NCI-H774 (cell line): Measurements from ENCODE around the gene SPON1.
"Not testable (repeated sequence)": the region's sequence is repeated elsewhere in the genome, so short reads cannot be mapped to it uniquely, and the experiment has no call there.

Experiments
- DNase-seq: peaks from one replicate; lab custom pipeline; 2025; lab: John Stamatoyannopoulos, UW

SPON1 gene

DNA sequence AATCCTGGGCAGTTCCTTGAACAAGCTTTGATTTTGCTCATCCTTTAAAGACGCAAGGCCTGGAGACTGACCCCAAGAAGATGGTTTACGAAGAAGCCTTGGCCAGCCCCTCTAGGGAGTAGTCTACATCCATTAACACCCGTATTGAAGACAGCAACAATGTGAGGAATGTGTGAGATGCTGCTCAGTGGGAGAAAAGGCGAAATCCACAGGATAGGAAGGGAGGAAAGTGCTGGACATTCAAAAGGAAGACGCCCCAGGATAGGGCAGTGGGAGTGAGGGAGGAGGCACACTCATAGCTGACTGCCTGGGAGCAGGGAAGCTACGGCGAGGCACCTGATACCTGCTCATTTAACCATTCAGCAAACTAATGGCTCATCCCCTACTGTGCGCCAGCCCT is 282.4 kb downstream of the SPON1 start:
- no peak for DNase-seq

DNA sequence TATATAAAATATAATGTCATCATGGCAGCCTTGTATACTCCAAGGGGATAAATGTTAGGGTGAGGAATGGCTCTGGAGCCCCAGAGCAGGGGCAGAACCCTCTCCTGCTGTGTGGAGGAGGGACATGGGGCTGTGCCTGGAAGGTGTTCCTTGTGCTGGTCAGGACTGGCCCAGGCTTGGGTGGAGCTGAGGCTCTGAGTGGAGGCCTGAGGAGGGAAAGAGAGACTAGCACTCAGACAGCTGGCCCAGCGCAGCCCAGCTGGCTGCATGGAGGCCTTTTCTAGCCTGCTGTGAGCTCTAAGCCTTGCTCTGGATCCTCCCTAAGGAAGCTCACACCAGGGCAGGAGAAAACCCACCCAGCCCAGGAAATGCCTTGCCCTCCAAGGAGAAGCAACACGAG is 282.9 kb downstream of the SPON1 start:
- no peak for DNase-seq

DNA sequence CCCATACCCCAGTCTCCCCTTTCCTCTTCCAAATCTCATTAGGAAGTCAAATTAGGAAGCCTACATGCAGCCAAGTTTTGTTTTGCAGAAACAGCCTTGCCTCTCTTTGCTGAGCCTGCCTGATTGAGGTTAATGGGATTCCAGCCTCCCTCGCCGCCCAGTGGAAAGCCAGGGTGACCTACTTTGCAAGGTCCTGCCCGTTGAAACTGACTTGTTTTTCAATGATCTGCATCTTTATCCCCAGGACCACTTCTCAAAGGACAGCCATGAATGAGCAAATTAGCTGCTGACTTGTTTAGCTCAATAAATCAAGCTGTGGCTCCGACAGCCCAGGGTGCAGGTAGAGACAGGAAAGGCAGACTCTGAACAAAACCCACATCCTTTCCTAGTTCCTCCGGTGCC is 286.1 kb downstream of the SPON1 start:
- no peak for DNase-seq

GRCh38 chr11:14249121-14249963 is 286.8 kb downstream of the SPON1 start:
- peak; percentile 59 for DNase-seq

DNA sequence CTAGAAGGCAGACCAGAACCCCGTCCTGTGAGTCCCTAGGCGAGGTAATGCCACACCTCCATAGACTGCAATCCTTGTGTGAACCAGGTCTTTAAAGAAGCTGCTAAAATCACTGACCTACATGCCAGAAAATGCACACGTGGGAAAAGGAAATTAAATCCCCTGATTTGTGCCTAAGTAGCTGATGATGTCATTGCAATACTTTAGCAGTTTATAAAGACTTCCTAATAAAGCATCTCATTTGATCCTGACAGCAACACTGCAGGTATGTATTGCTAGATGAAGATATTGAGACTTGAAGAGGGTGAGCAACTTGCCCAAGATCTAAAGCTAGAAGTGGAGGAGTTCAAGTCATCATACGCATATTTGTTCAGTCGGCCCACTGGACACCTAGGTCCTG is 289.2 kb downstream of the SPON1 start:
- no peak for DNase-seq

DNA sequence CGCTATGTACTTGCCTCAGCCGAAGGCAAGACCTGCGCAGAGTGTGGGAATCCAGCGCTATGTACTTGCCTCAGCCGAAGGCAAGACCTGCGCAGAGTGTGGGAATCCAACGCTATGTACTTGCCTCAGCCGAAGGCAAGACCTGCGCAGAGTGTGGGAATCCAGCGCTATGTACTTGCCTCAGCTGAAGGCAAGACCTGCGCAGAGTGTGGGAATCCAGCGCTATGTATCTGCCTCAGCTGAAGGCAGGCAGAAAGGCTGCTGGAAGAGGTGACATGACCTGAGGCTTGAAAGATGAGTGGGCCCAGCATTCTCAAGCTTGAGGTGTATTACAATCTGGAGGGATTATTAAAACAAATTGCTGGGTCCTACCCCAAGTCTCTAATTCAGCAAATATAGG is 290.0 kb downstream of the SPON1 start:
- not testable (repeated sequence) for DNase-seq

- no peak for DNase-seq
These were observed 290.9 kb downstream of the SPON1 start for GRCh38 chr11:14253421-14253820.

- DNase-seq: no peak
These were observed 291.3 kb downstream of the SPON1 start for GRCh38 chr11:14253840-14254239.

GRCh38 chr11:14254533-14255237 is 292.2 kb downstream of the SPON1 start:
- no peak for DNase-seq

DNA sequence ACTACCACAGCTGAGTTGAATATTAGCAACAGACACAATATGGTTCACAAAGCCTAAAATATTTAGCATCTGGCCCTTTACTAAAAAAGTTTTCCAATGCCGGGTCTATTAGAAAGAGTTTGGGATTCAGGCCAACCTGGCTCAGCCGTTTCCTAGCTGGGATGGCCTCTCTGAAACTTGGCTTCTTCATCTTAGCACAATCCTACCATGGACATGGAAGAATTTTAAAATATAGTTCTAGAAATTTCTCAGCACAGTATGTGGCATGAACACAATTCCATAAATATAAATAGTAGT is 292.7 kb downstream of the SPON1 start:
- DNase-seq: no peak

DNA sequence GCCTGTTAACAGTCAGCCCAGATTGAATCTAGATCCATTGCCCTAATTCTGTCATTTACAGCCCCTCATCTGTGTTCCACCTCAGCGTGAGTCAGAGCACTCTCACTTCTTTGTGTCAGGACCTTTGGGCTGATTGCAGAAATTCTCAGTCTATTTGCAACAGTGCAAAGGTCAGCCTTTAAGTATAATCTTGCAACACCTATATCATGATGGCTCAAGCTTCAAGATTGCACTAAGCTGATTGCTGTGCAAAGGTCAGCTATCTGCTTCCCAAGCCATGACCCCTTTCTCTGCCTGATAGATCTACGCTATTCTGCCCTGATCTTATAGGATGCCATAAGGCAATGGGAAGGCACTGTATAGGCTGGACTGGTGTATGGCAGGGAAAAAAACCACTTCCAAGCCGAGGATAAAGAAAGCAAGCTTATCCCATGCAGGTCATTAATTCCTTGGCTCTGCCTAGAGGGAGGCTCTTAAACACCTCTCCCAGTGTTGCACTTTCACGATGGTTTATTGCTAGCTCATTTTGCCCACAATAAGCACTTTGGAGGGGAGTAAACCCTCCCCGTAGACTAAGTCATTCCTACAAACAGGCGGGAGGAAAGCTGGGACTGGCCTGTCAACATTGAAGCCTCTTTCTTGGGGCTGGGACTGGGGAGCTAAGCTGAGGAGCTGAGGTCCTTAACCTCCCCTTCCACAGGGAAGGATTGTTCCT is 295.9 kb downstream of the SPON1 start:
- DNase-seq: no peak

DNA sequence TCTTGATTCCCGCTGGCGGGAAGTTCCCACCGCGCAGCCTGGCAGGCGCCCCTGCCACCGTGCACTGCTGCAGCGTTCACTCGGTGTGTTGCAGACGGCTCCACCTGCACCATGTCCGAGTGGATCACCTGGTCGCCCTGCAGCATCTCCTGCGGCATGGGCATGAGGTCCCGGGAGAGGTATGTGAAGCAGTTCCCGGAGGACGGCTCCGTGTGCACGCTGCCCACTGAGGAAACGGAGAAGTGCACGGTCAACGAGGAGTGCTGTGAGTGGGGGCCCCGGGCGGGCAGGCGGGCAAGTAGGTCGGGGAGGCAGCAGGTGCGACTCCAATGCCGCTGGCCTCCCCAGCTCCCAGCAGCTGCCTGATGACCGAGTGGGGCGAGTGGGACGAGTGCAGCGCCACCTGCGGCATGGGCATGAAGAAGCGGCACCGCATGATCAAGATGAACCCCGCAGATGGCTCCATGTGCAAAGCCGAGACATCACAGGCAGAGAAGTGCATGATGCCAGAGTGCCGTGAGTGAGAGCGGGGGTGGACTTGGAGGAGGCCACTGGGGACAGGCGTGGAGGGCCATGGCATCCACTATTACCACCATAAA is 296.8 kb downstream of the SPON1 start:
- no peak for DNase-seq

DNA sequence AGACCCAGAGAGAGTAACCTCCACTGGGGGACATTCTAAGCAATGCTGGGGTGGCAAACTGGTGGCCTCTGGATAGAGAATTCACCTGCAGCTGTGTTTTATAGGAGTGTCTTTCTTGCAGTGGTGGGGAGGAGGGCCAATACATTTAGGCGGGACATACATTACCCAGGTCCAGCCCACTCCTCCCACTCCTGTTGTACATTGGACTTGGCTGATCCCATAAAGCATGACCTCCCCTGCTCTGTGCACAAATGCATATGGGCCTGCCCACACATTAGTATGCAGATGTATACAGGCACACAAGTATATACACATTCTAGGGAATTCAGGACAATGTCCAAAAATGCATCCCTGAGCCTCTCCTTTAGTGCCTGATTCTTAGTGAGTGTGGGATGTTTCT is 297.4 kb downstream of the SPON1 start:
- no peak for DNase-seq

GRCh38 chr11:14261066-14261465 is 298.5 kb downstream of the SPON1 start:
- DNase-seq: no peak

- no peak for DNase-seq
These were observed 299.8 kb downstream of the SPON1 start for GRCh38 chr11:14262271-14262846.

- no peak for DNase-seq
These were observed 302.4 kb downstream of the SPON1 start for GRCh38 chr11:14264966-14265365.

GRCh38 chr11:14266622-14267021 is 304.1 kb downstream of the SPON1 start:
- DNase-seq: no peak

GRCh38 chr11:14267861-14268635 is 305.5 kb downstream of the SPON1 start:
- no peak for DNase-seq

DNA sequence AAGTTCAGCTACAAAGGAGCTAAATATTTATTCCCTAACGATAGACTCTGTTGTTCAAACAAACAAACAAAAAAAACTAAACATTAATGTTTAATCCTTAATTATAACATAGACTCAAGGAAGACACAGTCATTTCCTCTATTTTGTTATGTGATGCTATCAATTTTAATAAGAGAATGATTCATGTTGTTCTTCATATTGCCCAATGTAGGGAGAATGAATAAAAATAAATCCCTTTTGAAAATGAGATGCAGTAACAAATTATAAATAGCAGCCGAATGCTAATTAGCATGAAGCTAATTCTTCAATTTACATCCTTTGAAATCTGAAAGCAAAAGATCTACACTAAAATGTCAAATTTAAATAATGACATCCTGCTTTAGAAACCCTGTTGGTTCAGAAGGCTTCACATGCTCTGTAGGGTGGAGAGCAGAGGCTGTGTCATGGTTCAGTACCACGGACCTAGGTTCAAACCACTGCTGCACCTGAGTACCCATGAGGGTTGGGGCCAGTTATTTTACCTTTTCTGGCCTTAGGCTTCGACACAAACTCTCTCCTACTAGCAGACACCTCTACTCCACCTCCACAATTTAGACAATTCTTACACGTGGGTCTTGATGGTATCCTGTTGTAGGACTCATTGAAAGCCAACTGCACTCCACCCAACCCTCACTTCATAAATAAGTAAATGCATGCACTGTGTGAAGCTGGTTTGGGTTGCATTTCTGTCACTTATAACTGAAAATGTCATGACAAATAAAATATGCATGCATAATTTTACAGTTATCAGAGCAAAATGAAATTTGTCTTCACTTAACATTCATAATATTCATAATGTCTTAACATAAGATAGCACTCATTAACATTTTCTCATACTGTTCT is 307.4 kb downstream of the SPON1 start:
- DNase-seq: no peak
